ENCODE results near the gene SNURF.
"Not testable (repeated sequence)": the region's sequence is repeated elsewhere in the genome, so short reads cannot be mapped to it uniquely, and the experiment has no call there.

The SNURF gene

GRCh38 chr15:24971052-24971451, 16.3 kb downstream of the SNURF start:
- no peak for DNase-seq (ENCODE audit: low spot score)

- DNase-seq (ENCODE audit: low spot score) = no peak
Measured at GRCh38 chr15:24971772-24972171, 17.0 kb downstream of the SNURF start.

- DNase-seq (ENCODE audit: low spot score) = not testable (repeated sequence)
Measured at GRCh38 chr15:24972707-24973106, 17.9 kb downstream of the SNURF start.

GRCh38 chr15:24976932-24977331, 22.1 kb downstream of the SNURF start:
- DNase-seq (ENCODE audit: low spot score) = no peak

- no peak for DNase-seq (ENCODE audit: low spot score)
Measured at GRCh38 chr15:24977686-24978085, 22.9 kb downstream of the SNURF start.

GRCh38 chr15:24985224-24985623, 30.4 kb downstream of the SNURF start:
- no peak for DNase-seq (ENCODE audit: low spot score)

- DNase-seq (ENCODE audit: low spot score) = no peak
Measured at GRCh38 chr15:24986653-24987052, 31.9 kb downstream of the SNURF start.
